Skin of body (tissue), 2 donors: Measurements from ENCODE around the gene PELI2. TPM values are rescaled to one million over a fixed set of nuclear protein-coding genes. Genes with fewer than 3 reads are reported as not detected.
"Not testable (repeated sequence)": the region's sequence is repeated elsewhere in the genome, so short reads cannot be mapped to it uniquely, and the experiment has no call there.

Experiments
- DNase-seq: peaks from one replicate; lab custom pipeline; 2025; lab: John Stamatoyannopoulos, UW
- total RNA-seq: library from RNA; depleted of rRNA; stranded (reverse); fragments of >200 nt; gene quantifications from one replicate; pipeline ENCODE4 v1.2.3, GENCODE V29; 2014

Gene PELI2
- total RNA-seq, 1 donor from 2014 or later: 22.5 TPM

DNA sequence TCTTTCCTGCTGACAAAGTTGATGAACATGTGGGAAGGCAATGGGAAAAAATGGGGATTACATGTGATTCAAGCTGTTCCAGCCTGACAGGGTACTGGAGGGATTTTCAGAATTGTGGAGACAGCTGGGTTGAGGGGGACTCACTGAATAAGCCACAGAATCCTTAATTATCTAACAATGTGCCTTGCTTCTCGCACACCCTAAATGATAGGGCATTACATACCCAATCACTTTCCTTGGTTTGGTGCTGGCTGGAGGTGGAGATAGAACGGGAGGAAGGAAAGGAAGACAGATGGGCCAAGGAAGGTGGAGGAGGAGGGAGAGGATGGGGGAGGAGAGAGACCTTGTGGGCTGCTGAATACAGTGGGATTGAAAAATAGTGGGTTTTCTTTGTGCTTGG is 20.7 kb downstream of the PELI2 start:
- DNase-seq: no peak

DNA sequence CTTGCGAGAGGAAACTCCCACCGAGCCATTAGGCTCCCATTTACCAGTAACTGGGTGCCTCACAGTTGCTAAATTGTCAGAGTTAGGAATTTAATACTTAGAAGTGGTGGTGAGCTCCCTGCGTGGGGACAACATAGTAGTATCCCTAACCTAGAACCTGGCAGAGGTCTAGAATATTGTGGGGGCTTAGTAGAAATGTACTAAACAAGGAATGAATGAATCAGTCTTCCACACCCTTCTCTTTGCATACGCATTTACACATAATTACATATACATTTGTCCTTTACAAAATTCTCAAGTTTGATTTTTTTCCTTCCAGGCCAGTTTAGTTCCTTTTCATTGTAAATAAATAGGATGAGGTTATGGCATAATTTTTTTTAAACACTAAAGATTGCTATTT is 24.1 kb downstream of the PELI2 start:
- DNase-seq: no peak

DNA sequence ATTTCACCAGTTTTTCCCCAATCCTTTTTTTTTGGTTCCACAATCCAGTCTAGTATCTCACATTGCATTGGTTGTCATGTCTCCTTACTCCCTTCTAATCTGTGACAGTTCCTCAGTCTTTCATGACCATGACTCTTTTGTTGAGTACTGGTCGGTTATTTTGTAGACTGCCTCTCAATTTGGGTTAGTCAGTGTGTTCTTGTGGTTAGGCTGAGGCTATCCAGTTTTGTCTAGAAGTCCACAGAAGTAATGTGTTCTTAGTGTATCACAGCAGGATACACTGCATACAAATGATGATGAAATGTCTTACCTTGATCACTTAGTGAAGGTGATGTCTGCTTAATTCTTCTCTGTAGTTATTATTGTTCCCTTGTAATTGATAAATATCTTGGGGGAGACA is 24.8 kb downstream of the PELI2 start:
- no peak for DNase-seq

DNA sequence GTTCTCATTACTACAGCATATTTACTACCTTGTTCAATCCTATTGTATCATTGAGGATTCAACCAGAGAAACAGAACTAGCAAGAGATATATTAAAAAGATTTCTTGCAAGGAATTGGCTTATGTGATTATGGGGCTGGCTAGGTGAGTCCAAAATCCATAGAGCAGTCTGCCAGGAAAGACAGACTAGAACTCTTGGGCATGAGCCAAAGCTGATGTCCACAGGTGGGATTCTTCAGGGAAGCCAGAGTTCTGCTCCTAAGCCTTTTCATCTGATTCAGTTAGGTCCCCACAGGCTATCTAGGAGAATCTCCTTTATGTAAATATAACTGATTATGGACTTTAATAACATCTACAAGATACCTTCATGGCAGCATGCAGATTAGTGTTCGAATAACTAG is 26.0 kb downstream of the PELI2 start:
- no peak for DNase-seq

DNA sequence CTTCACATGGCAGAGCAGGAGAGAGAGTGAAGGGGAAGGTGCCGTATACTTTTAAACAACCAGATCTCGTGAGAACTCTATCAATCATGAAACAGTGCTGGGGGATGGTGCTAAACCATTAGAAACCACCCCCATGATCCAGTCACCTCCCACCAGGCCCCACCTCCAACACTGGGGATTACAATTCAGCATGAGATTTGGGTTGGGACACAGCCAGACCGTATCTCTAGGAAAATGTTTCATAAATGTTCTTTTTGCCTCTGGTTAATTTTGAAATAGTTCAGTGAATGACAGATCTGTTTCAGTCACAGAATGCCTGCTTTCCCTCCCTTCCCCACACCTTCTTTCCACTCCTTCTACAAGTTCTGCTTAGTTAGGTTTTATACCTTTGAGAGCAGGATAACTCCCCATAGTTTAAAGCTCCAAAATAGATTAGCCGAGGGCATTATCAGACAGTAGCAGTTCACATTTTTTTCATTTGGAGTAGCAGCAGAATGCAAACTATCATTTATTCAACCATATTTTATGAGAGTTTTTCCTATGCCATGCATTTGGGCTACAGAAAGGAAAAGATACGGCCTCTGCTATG is 27.1 kb downstream of the PELI2 start:
- no peak for DNase-seq

DNA sequence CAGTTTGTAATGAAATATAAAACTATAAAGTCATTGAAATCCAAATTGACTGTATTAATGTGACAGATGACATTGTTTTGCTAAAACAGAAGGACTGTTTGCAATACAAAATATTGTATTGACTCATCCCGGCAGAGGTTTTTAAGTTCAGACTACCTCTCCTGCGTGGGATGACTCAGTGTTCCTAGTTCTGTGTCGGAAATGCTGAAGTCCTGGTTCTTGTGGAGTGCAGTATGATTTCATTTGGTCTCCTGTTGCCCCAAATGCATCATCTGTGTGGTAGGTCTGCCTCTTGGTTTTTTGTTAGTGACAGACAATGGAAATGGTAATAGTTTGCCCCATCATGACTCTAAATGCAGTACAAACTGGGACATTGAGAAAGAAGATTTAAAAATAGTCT is 27.8 kb downstream of the PELI2 start:
- DNase-seq: no peak

DNA sequence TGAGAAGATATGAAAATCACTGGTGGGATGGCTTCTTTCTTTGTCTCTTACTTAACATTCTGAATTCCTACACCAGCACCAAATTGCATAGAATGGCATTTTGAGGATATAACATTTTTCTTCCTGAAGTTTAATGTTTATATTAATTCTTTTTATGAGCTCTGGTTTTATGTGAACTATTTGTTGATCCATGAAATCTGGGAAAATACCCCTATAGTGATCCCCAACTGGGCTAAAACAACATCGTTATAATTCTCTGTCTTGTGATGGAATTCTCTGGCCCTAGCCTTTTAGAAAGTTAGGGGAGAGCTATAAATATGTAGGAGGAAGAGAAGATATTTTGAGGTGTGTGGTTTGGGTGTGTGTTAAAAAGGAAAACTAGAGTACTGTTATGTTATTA is 29.2 kb downstream of the PELI2 start:
- no peak for DNase-seq

DNA sequence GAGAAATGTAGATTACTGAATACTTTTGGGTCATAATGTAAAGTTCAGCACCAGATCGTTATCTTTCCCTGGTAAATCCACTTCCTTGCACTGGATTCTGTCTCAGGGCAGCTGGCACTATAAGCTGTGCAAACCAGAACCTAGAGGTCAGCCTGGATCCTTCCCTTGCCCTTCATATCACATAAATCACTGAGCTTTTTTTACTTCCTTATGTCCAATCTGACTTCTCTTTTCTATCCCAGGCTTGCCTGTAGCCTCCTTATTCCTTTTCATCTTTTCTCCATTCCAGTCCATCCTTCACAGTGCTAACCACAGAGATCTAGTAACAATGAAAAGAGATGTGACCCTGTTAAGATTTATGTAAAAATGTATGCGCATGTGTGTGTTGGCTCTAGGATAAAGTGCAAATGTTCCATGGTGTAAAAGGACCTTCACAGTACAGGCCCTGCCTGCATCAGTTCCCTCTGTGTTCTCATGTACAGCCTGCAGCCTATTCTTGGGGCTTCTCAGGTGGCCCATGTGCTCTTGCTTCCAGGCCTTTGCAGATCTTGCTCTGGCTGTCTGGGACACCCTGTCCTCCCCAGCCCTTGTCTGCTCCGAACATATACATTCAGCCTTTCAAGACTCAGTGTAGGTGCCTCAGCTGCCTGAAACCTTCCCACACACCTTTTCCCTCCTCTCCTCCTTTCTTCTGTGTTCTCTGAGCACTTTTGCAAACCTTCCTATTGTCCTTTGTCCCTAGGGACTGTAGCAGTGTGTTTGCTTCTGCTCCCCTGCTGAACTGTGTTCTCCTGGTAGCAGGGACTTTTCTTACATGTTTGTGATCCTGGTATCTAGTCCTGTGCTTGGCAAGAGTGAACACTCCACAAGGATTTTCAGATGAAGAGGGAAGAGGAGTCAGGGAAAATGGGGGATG is 30.0 kb downstream of the PELI2 start:
- no peak for DNase-seq

DNA sequence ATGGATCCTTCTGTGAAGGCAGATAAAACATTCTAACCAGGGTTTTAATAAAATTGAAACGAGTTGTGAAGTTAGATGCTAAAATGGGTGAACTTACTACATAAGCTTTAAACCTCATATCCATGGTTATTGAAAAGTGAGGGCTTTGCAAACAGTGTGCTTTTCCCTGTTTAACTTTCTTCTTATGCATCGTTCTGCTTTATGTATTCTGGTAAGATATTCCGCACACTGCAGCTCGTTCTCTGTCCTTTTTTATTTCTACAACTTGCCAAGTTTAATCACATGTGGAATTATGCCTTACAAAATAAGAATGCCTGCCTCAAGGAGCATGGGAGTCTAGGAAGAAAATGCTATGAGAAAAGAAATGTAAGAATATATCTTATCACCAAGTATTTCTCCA is 30.9 kb downstream of the PELI2 start:
- no peak for DNase-seq

DNA sequence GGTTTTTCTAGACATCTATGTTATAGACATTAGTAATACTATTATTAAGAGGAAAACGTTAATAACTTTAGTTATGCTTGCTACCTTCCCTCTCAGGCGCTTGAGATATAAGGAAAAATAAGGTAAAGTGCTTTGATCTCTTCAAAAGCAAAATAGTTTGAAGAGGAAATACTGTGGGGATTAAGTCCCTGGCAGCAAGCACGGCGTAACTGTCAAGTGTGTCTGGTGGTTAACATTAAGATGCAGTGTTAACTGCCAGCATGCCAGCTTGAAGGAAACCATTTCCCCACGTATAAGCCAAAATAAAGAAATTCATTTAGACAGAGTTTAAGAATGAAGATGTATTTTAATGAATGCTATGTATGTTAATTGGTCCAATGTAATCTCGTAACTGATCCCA is 31.8 kb downstream of the PELI2 start:
- DNase-seq: no peak

DNA sequence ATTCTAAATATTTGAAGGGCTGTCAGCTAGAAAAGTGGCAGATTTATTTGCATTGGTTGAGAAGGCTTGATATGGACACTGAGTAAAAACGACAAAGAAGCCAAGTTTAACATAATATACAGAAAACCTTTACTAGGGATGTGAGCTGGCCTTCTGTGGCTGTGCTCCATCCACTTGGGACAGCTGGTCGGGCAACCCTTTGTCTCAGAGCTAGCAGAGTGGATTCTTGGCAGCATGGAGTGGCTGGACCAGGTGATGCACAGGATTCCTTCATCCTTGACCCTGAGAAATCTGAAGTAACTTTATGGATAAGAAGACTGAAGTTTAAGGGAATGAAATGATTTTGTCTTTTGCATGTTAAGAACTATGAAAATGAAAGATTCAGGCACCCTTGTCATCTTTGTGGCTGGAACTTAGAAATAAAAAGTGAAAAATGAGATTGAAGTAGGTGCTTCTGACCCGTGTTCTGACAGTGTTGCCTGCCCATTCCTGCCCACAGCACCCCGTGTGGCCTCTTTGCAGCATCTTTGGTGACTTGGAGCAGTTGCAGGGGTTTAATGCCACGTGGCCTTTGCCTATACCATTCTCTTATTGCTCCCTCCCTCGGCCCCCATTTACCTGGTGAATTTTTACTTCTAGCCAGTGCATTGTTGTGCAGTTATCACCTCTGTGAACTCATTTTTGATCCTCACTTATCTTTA is 32.6 kb downstream of the PELI2 start:
- no peak for DNase-seq

DNA sequence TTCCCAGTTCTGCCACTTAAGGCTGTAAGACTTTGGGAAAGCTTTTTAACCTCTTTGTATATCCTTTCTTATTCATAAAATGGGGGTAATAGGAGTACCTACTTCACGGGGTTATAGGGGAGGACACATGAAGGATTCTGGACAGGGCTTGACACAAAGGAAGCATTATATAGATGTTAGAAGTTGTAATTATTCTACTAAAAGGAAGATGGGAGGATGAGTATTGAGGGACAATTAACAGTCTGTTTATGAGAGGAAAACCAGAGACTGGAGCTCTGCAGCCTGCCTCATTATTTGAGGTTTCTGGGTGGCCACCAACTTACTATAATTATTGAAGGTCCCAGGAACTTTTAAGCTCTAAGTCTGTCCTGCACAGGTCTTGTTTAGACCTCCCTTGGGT is 34.0 kb downstream of the PELI2 start:
- DNase-seq: no peak

DNA sequence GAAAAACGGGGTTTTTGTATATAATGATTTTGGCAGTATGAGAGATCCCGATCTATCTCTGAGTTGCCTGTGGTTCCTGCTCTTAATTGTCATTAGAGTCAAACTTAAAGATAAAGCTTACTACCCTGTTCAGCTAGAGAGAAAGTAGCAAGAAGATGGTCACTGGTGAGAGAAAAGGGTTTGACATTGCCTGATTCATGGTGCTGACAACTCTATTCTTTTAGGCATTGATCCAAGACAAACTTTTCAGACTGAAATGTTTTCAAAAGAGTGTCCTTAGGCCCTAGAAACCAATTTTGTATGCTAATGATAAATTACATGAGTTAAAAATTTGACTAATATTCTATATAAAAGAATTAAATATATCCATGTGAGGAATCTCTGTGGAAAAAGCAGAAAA is 35.1 kb downstream of the PELI2 start:
- no peak for DNase-seq

DNA sequence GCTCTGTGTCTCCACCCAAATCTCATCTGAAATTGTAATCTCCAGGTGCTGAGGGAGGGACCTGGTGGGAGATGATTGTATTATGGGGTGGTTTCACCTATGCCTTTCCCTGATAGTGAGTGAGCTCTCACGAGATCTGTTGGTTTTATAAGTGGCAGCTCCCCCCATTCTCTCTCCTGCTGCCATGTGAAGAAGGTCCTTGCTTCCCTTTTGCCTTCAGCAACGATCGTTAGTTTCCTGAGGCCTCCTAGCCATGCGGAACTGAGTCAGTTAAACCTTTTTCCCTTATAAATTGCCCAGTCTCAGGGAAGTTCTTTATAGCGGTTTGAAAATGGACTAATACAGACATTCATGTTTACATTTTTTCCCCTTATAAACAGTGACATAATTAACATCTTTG is 36.1 kb downstream of the PELI2 start:
- no peak for DNase-seq

DNA sequence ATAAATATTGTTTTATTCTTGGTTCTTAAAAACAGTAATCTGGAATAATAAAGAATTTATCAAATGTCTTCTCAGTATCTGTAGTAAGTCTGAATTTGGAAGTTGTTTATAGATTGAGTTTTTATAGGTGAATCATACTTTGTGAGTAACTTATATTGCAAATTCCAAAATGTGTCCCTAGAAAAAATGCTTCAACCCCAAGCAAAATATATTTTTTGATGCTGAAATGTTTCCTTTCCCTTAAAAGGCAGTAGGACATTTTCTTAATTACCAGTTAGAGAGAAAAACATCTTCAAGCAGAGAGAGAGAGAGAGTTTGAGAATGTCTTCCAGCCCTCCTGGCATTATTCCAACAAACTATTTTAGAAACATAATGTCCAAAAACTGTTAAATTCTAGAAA is 37.9 kb downstream of the PELI2 start:
- DNase-seq: no peak

DNA sequence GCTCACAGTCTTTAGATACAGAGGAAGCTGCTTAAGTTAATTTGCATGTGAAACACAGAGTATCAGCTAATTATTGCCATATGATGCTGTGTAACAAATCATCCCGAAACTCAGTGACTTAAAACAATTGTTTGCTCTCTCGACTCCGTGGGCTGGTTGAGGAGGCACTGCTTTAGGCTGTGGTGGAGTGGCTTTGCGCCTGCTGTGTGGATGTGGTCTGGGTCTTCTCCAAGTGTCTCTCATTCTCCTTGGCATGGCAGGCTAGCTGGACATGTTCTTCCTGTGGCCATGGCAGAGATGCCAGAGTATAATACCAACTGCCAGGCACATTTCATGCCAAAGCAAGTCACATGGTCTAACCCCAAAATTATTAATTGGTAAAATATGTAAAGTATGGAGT is 40.9 kb downstream of the PELI2 start:
- no peak for DNase-seq

DNA sequence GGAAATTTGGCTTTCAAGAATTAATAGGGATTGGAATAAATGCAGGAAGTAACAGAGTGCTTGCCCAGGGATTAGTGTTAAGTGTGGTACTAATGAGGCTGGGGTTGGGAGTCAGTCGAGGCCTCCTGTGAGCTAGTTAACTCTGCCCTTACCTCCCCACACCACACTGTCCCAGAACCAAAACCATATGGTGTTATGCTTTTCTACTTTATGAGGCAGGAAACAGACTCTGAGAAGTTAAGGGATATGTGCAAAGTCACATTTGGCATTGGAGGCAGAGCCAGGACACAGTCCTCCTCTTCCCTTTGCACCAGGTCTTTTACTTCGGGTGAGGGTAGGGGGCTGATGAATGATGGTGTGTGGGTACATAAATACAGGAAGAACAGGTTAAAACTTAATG is 41.9 kb downstream of the PELI2 start:
- no peak for DNase-seq

DNA sequence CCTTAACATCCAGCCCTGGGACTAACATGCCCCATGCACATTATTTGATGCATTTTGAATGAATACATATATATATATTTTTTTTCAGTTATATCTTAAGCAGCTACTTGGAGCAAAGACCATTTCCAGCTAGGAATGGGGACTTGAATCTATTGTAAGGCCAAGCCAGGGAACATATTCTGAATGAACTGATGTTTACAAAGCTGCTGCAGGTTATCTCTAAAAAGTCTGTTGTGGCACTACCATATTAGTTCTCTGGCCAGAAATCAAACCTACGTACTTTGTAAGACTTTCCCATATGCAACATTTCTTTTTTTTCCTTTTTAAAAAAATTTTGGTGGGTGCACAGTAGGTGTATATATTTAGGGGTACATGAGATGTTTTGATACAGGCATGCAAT is 43.4 kb downstream of the PELI2 start:
- DNase-seq: no peak

DNA sequence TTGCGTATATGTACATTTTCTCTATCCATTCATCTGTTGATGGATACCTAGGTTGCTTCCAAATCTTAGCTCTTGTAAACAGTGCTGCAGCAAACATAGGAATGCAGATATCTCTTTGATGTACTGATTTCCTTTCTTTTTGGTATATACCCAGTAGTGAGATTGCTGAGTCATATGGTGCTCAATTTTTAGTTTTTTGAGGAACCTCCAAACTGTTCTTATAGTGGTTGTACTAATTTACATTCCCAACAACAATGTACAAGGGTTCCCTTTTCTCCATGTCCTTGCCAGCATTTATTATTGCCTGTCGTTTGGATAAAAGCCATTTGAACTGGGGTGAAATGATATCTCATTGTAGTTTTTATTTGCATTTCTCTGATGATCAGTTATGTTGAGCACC is 44.3 kb downstream of the PELI2 start:
- DNase-seq: no peak

DNA sequence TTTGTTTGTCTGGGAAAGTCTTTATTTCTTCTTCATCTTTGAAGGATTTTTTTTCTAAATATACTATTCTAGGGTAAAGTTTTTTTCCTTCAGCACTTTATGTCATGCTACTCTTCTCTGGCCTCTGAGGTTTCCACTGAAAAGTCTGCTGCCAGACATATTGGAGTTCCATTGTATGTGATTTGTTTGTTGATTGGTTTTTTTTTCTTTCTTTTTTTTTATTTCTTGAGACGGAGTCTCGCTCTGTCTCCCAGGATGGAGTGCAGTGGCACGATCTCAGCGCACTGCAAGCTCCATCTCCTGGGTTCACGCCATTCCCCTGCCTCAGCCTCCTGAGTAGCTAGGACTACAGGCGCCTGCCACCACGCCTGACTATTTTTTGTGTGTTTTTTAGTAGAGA is 48.4 kb downstream of the PELI2 start:
- DNase-seq: not testable (repeated sequence)

DNA sequence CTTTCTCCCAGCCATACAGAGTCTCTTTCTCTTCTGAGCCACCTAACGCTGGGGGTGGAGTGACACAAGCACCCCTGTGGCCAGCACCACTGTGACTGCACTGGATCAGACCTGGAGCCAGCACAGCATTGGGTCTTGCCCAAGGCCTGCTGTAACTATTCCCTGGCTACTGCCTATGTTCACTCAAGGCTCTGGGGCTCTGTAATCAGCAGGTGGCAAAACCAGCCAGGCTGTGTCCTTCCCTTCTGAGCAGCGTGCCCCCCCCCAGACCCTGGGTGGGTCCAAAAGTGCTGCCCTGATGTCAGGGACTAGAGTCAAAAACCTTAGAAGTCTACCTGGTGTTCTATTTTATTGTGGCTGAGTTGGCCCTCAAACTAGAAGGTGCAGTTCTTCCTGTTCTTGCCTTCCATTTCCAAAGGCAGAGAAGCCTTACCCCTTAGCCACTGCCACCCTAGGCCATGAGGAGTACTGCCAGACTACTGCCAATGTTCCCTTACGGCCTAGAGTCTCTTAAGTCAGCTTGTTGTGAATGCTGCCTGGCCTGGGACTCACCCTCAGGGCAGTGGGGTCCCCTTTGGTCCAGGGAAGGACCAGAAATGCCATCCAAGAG is 49.9 kb downstream of the PELI2 start:
- DNase-seq: no peak

DNA sequence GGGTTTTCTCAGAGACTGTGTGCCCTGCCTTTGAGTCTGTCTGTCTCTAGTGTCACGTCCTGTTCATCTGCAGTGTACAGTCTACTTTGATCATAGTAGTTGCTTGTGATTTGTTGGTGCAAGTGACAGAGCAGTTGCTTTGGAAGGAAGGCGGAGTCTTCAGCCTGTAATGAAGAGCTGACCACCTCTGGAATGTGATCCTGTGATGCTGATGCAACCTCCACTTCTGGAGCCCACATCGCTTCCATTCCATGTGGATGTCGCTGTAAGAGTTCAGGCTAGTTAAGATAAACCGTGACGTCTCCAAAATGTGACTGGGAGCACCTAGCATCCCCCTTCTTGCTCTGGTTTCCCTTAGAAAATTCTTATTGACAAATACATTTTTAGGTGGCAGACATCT is 51.8 kb downstream of the PELI2 start:
- DNase-seq: no peak
